ENCODE measurements around the gene HLCS.

Gene HLCS

DNA sequence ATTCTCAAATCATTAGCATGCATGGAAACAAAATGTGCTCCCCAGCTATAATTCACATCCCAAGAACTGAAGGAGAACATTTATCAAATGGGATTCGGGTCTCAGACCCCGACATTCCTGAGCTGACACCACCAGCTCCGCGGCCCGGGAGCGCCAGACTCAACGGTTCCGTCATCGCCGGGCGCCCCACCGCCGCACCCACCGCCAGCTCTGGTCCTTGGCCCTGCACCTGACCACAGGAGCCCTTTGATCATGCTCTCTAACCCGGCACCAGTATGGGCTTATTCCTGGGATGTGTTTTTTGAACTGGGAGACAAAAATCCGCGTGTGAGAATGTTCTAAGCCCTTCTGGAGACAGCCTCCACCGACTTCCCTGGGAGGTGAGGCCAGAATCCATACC is 43.6 kb downstream of the HLCS start:
- TF ChIP-seq, protein P1, sequence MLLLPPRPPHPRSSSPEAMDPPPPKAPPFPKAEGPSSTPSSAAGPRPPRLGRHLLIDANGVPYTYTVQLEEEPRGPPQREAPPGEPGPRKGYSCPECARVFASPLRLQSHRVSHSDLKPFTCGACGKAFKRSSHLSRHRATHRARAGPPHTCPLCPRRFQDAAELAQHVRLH (tag by site-specific recombination; IDR thresholded peaks at IDR 0.05): no peak
- TF ChIP-seq ZNF624 (tag by site-specific recombination; IDR thresholded peaks at IDR 0.05) (no peak), ZNF560 (tag by site-specific recombination; IDR thresholded peaks at IDR 0.05; ENCODE audit: borderline replicate concordance) (no peak), ZNF629 (tag by site-specific recombination; IDR thresholded peaks at IDR 0.05) (no peak)
- TF ChIP-seq, protein P2, sequence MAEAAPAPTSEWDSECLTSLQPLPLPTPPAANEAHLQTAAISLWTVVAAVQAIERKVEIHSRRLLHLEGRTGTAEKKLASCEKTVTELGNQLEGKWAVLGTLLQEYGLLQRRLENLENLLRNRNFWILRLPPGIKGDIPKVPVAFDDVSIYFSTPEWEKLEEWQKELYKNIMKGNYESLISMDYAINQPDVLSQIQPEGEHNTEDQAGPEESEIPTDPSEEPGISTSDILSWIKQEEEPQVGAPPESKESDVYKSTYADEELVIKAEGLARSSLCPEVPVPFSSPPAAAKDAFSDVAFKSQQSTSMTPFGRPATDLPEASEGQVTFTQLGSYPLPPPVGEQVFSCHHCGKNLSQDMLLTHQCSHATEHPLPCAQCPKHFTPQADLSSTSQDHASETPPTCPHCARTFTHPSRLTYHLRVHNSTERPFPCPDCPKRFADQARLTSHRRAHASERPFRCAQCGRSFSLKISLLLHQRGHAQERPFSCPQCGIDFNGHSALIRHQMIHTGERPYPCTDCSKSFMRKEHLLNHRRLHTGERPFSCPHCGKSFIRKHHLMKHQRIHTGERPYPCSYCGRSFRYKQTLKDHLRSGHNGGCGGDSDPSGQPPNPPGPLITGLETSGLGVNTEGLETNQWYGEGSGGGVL (tag by site-specific recombination; IDR thresholded peaks at IDR 0.05): no peak
- Histone ChIP-seq H3K4me3 (ENCODE audit: low read depth, low read length) (no peak overlapping the region), H3K27ac (ENCODE audit: extremely low read depth, low read depth, low read length) (no peak overlapping the region), H3K4me1 (ENCODE audit: control insufficient read depth, insufficient read depth, low read length) (peaks cover 7% of the 10 kb centered on the region), H3K36me3 (ENCODE audit: control insufficient read depth in 2 of 2, insufficient read depth in 1 of 2, low read length in 2 of 2) (peaks cover 0 to 3% of the 10 kb centered on the region in 2 experiments; a peak in 1 of 3 replicates), H3K9me3 (ENCODE audit: control insufficient read depth, insufficient read depth, low read depth, low read length) (no peaks in the 10 kb centered on the region)
- ChIA-PET CTCF (interaction anchor here (0.6 to 1.3 kb wide), 3 partner anchors 68 to 420 kb away, joined by 3 read pairs; no protein-coding TSS in a partner anchor), POLR2A (no interaction called here)

DNA sequence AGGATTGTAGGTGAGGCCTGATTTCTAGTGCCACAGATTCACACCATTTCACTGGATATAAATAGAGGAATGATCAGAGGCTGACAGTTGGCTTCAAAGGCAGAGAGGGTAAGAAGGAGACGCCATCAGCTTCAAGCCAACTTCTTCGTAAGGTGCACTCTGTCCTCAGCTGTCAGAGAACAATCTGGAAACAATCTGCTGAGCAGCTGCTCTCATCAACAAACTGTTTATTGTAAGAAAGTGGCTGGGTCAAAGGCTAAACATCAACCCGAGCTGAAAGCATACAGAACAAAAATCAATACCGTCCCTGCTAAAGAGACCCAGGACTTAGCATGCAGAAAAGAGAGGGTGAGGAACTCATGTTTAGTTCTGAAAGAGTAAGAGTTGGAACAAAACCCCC is 48.2 kb downstream of the HLCS start:
- ChIA-PET CTCF (interaction anchor here (0.6 to 2.5 kb wide), 11 partner anchors 10 to 287 kb away, joined by 3 to 25 read pairs (median 7); no protein-coding TSS in a partner anchor), POLR2A (no interaction called here)
- Histone ChIP-seq H3K4me3 (ENCODE audit: low read depth, low read length) (no peak overlapping the region), H3K9me3 (ENCODE audit: control insufficient read depth, insufficient read depth, low read depth, low read length) (no peaks in the 10 kb centered on the region), H3K36me3 (ENCODE audit: control insufficient read depth in 2 of 2, insufficient read depth in 1 of 2, low read length in 2 of 2) (no peaks in the 10 kb centered on the region), H3K27ac (ENCODE audit: extremely low read depth, low read depth, low read length) (no peak overlapping the region), H3K4me1 (ENCODE audit: control insufficient read depth, insufficient read depth, low read length) (peaks cover 20% of the 10 kb centered on the region)
- no peak for TF ChIP-seq ZSCAN4 (tag by site-specific recombination; IDR thresholded peaks at IDR 0.05)
- no peak for TF ChIP-seq IKZF3 (tag by site-specific recombination; IDR thresholded peaks at IDR 0.05)
- TF ChIP-seq YY1 (tag by site-specific recombination; IDR thresholded peaks at IDR 0.05): no peak
- TF ChIP-seq KLF17 (tag by site-specific recombination; IDR thresholded peaks at IDR 0.05): no peak
- no peak for TF ChIP-seq SCRT1 (tag by site-specific recombination; IDR thresholded peaks at IDR 0.05; ENCODE audit: borderline replicate concordance)
- TF ChIP-seq TSHZ1 (tag by site-specific recombination; IDR thresholded peaks at IDR 0.05; ENCODE audit: borderline replicate concordance): no peak
- TF ChIP-seq ZNF280D (tag by site-specific recombination; IDR thresholded peaks at IDR 0.05): no peak
- no peak for TF ChIP-seq ZNF10 (tag by site-specific recombination; IDR thresholded peaks at IDR 0.05)
- TF ChIP-seq ZBTB6 (tag by site-specific recombination; IDR thresholded peaks at IDR 0.05): no peak
- TF ChIP-seq ZNF514 (tag by site-specific recombination; IDR thresholded peaks at IDR 0.05): no peak
- TF ChIP-seq ZNF138 (tag by site-specific recombination; IDR thresholded peaks at IDR 0.05; ENCODE audit: borderline replicate concordance): no peak
- TF ChIP-seq ZNF174 (tag by site-specific recombination; IDR thresholded peaks at IDR 0.05): no peak
- no peak for TF ChIP-seq OVOL3 (tag by site-specific recombination; IDR thresholded peaks at IDR 0.05)
- no peak for TF ChIP-seq ZNF37A (tag by site-specific recombination; IDR thresholded peaks at IDR 0.05)
- no peak for TF ChIP-seq ZNF239 (tag by site-specific recombination; IDR thresholded peaks at IDR 0.05)
